SK-N-SH (cell line): Measurements from ENCODE around the gene MGAT5B.

ENCODE experiments used
- CHD2 ChIP-seq: fragments of 150-350 bp; IDR thresholded peaks from 2 replicates; pipeline ENCODE4 v1.6.1; 2018; ENCODE audit warnings: low read length; ENCODE audit not compliant: partially characterized antibody
- EP300 ChIP-seq, 2 experiments: IDR thresholded peaks; 2 replicates each; pipeline versions ENCODE4 v1.4.0 to v1.6.1; 2012; ENCODE audit warnings: borderline replicate concordance in 1 of 2, low read depth in 1 of 2, low read length in 1 of 2
- NRF1 ChIP-seq: IDR thresholded peaks from 2 replicates; pipeline ENCODE4 v1.6.1; 2012; ENCODE audit warnings: low read depth, mild to moderate bottlenecking, low read length
- RCOR1 ChIP-seq: fragments of 150-350 bp; IDR thresholded peaks from 2 replicates; pipeline ENCODE4 v1.6.1; 2017; ENCODE audit warnings: antibody characterized with exemption, low read length
- TEAD4 ChIP-seq: IDR thresholded peaks from 2 replicates; pipeline ENCODE4 v1.4.0; 2012; ENCODE audit warnings: mild to moderate bottlenecking, borderline replicate concordance; ENCODE audit not compliant: insufficient read depth
- YY1 ChIP-seq: IDR thresholded peaks from 2 replicates; pipeline ENCODE4 v1.4.0; 2012; ENCODE audit warnings: low read depth, mild to moderate bottlenecking
- TF ChIP-seq, protein P1 (sequence below): IDR thresholded peaks from 2 replicates; pipeline ENCODE4 v1.4.0; 2012; ENCODE audit warnings: low read depth
- TF ChIP-seq, protein P2 (sequence below): fragments of 200-600 bp; sonication (generic); IDR thresholded peaks from 2 replicates; pipeline ENCODE4 v1.6.1; 2017; ENCODE audit warnings: antibody characterized with exemption, mild to moderate bottlenecking, moderate library complexity
- TF ChIP-seq, protein P3 (sequence below): IDR thresholded peaks from 2 replicates; pipeline ENCODE4 v1.4.0; 2012; ENCODE audit warnings: low read depth, borderline replicate concordance

DNA sequence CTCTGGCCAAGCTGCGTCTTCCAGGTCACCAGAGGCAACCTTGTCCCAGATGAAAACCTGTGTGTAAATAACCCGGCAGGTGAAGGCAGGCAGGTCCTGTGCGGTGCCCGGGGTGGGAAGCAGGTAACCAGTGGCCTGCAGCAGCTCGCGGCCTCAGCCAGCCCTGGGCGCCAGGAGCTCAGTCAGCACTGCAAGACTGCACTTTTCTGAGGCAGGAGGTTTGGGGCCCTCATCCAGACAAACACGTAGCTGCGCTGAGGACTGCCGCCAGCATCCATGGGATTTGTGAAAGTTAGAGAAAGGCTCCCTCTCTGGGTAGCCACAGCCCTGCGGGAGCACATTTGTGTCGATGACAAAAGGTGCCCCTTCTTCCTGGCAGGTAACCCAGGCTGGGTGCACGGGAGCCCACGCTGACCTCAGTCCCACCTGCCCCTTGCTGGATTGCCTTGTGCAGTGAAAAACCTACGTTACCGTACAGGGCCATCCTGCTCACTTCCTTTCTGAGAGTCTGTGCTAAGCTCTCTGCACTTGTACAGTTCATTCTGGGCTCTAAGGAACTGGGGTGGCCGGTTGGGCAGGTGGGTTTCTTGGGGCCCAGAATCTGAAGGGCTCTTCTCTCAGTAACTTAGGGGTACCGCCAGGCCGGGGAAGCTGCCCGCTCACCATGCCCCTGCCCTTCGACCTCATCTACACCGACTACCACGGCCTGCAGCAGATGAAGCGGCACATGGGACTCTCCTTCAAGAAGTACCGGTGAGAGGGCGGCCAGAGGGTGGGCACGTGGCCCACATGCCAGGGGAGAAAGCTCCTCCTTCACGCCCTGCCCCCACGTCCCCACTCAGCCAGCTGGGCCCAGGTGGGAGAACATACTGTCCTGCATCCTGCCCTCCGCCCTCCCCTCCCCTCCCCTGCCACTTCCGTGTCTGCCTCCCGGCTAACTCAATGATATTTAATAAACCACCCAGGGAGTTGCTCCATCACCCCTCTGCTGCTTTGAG lies 56.4 kb downstream of the MGAT5B start:
- TF ChIP-seq, protein P1, sequence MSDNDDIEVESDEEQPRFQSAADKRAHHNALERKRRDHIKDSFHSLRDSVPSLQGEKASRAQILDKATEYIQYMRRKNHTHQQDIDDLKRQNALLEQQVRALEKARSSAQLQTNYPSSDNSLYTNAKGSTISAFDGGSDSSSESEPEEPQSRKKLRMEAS, result no peak
- TF ChIP-seq, protein P2, sequence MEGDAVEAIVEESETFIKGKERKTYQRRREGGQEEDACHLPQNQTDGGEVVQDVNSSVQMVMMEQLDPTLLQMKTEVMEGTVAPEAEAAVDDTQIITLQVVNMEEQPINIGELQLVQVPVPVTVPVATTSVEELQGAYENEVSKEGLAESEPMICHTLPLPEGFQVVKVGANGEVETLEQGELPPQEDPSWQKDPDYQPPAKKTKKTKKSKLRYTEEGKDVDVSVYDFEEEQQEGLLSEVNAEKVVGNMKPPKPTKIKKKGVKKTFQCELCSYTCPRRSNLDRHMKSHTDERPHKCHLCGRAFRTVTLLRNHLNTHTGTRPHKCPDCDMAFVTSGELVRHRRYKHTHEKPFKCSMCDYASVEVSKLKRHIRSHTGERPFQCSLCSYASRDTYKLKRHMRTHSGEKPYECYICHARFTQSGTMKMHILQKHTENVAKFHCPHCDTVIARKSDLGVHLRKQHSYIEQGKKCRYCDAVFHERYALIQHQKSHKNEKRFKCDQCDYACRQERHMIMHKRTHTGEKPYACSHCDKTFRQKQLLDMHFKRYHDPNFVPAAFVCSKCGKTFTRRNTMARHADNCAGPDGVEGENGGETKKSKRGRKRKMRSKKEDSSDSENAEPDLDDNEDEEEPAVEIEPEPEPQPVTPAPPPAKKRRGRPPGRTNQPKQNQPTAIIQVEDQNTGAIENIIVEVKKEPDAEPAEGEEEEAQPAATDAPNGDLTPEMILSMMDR, result no peak
- TF ChIP-seq NRF1 (no peak), CHD2 (no peak), YY1 (no peak), EP300 (IDR thresholded peaks at IDR 0.05; ENCODE audit: borderline replicate concordance in 1 of 2, low read depth in 1 of 2, low read length in 1 of 2) (no peak), TEAD4 (no peak), RCOR1 (no peak)
- TF ChIP-seq, protein P3, sequence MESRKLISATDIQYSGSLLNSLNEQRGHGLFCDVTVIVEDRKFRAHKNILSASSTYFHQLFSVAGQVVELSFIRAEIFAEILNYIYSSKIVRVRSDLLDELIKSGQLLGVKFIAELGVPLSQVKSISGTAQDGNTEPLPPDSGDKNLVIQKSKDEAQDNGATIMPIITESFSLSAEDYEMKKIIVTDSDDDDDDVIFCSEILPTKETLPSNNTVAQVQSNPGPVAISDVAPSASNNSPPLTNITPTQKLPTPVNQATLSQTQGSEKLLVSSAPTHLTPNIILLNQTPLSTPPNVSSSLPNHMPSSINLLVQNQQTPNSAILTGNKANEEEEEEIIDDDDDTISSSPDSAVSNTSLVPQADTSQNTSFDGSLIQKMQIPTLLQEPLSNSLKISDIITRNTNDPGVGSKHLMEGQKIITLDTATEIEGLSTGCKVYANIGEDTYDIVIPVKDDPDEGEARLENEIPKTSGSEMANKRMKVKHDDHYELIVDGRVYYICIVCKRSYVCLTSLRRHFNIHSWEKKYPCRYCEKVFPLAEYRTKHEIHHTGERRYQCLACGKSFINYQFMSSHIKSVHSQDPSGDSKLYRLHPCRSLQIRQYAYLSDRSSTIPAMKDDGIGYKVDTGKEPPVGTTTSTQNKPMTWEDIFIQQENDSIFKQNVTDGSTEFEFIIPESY, result no peak
